ENCODE results near the gene DGCR6.
"Not testable (repeated sequence)": the region's sequence is repeated elsewhere in the genome, so short reads cannot be mapped to it uniquely, and the experiment has no call there.

Gene DGCR6

GRCh38 chr22:18929459-18929858 is 23.3 kb downstream of the DGCR6 start:
- DNase-seq (ENCODE audit: low read depth) = no peak
- H3K4me3 ChIP-seq (ENCODE audit: low read depth, low read length) = no peak overlapping the region
- TF ChIP-seq, protein P1, sequence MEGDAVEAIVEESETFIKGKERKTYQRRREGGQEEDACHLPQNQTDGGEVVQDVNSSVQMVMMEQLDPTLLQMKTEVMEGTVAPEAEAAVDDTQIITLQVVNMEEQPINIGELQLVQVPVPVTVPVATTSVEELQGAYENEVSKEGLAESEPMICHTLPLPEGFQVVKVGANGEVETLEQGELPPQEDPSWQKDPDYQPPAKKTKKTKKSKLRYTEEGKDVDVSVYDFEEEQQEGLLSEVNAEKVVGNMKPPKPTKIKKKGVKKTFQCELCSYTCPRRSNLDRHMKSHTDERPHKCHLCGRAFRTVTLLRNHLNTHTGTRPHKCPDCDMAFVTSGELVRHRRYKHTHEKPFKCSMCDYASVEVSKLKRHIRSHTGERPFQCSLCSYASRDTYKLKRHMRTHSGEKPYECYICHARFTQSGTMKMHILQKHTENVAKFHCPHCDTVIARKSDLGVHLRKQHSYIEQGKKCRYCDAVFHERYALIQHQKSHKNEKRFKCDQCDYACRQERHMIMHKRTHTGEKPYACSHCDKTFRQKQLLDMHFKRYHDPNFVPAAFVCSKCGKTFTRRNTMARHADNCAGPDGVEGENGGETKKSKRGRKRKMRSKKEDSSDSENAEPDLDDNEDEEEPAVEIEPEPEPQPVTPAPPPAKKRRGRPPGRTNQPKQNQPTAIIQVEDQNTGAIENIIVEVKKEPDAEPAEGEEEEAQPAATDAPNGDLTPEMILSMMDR (conservative IDR thresholded peaks at IDR 0.05; ENCODE audit: low read depth, low read length) = no peak

DNA sequence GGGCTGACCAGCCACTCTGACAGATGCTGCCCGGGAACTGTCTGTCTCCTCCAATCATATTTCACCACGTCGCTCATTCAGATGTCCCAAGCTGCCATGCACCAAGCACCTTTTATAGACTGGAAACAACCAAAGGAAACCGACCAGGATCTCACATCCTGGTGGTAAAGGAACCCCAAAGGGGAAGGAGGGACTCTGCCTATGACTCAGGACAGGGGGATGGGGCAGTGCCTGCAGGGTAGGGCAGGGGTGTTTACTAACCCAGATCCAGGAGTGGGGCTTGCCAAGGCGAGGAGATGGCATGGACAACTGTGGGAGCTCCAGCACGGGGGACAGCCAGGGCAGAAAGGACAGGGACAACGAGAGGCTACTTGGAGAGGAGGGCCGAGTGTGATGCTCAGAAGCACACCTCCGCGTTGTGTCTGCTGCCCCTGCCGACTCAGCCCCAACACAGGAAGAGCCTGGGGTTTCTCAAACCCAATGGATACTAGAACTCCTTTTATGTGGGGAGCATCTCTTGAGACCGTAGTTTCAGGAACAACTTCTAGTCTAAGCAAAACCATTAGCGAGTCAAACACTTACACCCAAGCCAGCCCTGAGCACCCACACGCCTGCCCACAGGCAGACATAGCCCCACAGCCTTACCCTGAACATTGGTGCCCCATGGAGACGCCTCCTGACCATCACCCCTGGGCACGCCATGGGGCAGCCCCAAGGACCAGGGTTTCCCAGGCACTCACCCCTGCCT is 26.0 kb downstream of the DGCR6 start:
- TF ChIP-seq, protein P1 (conservative IDR thresholded peaks at IDR 0.05; ENCODE audit: low read depth, low read length) = no peak
- no peak for DNase-seq (ENCODE audit: low read depth)
- no peak overlapping the region for H3K4me3 ChIP-seq (ENCODE audit: low read depth, low read length)

DNA sequence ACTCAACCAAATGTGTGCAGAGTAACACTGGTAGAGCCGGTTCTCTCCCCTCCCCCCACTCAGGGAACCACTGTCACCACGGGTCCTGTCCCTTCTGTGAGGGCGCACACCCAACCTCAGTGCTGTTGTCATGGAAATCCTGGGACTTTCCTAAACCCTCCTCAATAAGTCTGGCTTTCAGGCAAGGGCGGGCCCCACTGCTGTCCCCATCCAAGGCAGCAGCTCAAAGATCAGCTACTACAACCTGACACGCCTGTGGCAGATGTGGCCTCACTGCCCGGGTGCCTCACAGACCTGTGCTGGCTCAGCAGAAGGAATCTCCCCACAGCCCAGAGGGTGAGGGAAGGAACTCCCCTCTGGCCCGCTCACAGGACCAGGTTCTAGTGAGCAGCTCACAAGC is 27.8 kb downstream of the DGCR6 start:
- no peak overlapping the region for H3K4me3 ChIP-seq (ENCODE audit: low read depth, low read length)
- TF ChIP-seq, protein P1 (conservative IDR thresholded peaks at IDR 0.05; ENCODE audit: low read depth, low read length) = no peak
- no peak for DNase-seq (ENCODE audit: low read depth)

GRCh38 chr22:18934688-18935087 is 28.6 kb downstream of the DGCR6 start:
- DNase-seq (ENCODE audit: low read depth); H3K4me3 ChIP-seq (ENCODE audit: low read depth, low read length): not testable (repeated sequence)

DNA sequence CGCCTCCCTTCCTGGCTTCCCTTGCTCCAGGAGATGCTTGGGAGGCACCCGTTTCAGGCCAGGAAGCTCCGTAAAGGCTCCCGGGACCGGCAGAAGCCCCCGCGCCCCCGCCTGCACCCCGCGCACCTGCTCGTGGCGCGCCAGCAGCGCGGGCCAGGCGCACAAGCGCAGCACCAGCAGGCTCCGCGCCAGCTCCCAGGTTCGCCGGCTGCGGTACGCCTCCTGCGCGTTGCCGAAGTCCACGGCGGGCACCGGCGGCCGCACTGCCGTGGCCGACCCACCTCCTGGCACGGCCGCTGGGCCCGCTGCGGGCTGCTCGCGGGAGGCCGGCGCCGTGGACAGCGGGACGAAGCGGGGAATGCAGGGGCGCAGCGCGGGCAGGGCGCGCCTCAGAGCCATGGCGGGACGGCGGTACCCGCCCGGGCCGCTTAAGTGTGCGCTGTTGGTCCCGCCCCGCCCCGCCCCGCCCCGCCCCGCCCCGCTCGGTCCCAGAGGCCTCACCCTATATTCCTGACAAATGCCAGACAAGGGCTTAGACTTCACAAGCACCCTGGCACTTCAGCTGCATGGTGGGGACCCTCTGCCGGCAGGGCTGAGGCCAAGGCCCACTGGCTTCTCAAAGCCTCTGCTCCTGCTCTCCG is 29.9 kb downstream of the DGCR6 start, which contains the start of gene PRODH:
PRODH (minus strand) TSS at position 405 of the 641 bp plus-strand sequence; CDS start at position 399, 6 bp downstream.
- no peak for DNase-seq (ENCODE audit: low read depth)
- TF ChIP-seq, protein P1 (conservative IDR thresholded peaks at IDR 0.05; ENCODE audit: low read depth, low read length) = no peak

GRCh38 chr22:18938691-18939090 is 32.6 kb downstream of the DGCR6 start:
- H3K4me3 ChIP-seq (ENCODE audit: low read depth, low read length); DNase-seq (ENCODE audit: low read depth): not testable (repeated sequence)

More for the DNA sequence above, 29.9 kb downstream of the DGCR6 start, which contains the start of gene PRODH:
- H3K4me3 ChIP-seq (ENCODE audit: low read depth, low read length) = no peak within 1 kb of the TSS

DNA sequence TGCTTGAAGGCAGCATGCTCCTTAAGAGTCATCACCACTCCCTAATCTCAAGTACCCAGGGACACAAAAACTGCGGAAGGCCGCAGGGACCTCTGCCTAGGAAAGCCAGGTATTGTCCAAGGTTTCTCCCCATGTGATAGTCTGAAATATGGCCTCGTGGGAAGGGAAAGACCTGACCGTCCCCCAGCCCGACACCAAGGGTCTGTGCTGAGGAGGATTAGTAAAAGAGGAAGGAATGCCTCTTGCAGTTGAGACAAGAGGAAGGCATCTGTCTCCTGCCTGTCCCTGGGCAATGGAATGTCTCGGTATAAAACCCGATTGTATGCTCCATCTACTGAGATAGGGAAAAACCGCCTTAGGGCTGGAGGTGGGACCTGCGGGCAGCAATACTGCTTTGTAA is 41.0 kb downstream of the DGCR6 start:
- H3K4me3 ChIP-seq (ENCODE audit: low read depth, low read length); DNase-seq (ENCODE audit: low read depth): not testable (repeated sequence)

- no peak for DNase-seq (ENCODE audit: low read depth)
- TF ChIP-seq, protein P1 (conservative IDR thresholded peaks at IDR 0.05; ENCODE audit: low read depth, low read length) = no peak
- no peak overlapping the region for H3K4me3 ChIP-seq (ENCODE audit: low read depth, low read length)
Observed at GRCh38 chr22:18947905-18948304, 41.8 kb downstream of the DGCR6 start.

Data from choroid plexus epithelial cell (primary cell).